Glomerular visceral epithelial cell (primary cell): Measurements from ENCODE around the gene PPP1R7.

ENCODE experiments used
- DNase-seq: peaks from one replicate; pipeline ENCODE4 v3.0.0-alpha.2; 2016; ENCODE audit errors: extremely low spot score

PPP1R7 gene

DNA sequence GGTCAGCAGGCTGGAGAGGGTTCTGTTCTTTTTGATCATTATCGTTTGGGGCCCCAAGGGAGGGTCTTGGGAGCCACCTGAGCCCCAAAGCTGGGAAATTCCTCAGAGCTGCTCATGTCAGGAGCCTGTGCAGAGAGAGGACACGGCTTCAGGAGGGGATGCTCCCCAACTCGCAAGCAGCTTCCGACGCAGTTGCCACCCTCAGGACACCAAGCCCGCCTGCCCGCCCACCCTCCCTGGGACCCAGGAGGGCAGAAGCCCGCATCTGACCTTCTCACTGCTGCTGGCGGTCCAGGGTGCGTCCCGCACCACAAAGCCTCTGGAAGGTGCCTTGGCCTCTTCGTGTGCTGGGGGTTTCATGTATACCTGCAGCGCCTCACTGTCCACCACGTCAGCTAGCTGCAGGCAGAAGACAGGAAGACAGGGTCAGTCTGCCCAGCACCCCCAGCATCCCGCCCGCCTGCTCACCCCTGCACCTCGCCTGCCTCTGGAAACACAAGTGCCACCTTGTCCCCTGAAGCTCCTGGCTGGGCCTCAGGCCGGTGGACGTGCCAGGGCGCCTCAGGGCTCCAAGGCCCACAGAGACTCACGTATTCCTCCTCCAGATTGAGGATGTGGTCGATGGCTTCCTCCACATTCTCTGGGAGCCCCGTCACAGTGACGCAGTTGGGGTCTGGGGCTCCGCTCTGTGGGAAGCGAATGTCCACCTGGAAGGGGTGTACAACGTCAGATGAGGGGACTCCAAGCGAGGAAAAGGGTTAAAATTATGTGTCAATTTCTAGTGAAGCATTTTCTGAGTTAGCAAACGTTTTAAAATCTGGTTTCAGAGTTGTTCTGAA is 79.5 kb downstream of the PPP1R7 start:
- no peak for DNase-seq

DNA sequence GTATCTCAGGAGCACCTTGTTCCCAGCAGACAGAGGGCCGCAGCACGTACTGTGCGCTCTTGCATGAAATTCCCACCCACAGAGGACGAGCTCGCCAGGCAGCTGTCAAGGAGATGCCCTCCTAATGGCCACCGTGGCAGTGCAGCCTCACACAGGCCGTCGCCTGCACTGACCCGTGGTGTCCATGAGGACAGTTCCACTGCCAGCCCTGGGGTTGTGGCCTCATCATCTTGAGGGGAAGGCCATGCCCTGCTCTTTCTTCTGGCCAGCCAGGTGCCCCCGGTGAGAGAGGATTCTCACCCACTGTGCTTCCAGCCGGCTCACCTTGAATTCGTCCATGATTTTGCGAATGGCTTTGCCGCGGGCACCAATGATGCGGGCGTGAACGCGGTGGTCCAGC is 80.2 kb downstream of the PPP1R7 start:
- no peak for DNase-seq

DNA sequence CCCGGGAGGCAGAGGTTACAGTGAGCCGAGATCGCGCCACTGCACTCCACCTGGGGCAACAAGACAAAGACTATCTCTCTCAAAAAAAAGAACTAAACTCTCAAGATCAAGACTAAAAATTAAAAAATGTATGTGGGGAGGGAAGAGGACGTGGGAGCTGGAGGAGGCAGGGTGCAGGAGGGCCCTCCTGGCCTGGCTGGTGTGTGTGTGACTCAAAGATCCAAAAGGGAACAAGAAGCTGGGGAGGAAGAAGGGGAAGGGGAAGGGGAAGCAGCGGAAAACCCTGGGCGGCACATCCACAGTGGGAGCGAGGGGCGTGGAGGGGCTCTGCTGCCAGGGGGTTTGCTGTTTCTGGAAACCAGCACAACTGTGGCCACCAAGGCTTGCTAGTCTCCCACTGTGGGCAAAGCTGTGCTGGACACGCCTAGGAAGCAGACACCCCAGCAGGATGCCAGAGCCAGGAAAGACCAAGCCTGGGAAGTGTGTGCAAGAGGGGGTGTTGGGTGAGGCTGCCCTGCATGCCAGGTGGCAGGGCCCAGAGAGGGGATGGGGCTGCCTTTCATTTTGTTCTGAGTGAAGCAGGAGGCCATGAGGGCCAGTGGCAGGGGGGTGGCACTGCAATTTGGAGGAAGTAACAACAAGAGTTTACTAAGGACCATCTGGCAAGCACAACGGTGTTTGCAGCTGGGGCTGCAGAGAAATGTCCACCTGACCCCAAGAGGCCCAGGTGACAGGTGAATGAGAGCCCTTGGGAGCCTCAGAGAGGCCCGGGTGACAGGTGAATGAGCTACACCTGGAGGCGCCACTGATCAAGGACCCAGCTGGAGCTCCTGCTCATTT is 82.7 kb downstream of the PPP1R7 start:
- DNase-seq: no peak
